ENCODE results near the gene FSTL3.
A peak's percentile ranks its signal among the peaks of the same experiment; 100 is the strongest.
"Not testable (repeated sequence)": the region's sequence is repeated elsewhere in the genome, so short reads cannot be mapped to it uniquely, and the experiment has no call there.

The FSTL3 gene

GRCh38 chr19:661427-662196 lies 14.6 kb upstream of the FSTL3 start:
- DNase-seq: peak; percentile 88

- DNase-seq: peak; percentile 83
Measured at GRCh38 chr19:662207-662961, 13.8 kb upstream of the FSTL3 start.

DNA sequence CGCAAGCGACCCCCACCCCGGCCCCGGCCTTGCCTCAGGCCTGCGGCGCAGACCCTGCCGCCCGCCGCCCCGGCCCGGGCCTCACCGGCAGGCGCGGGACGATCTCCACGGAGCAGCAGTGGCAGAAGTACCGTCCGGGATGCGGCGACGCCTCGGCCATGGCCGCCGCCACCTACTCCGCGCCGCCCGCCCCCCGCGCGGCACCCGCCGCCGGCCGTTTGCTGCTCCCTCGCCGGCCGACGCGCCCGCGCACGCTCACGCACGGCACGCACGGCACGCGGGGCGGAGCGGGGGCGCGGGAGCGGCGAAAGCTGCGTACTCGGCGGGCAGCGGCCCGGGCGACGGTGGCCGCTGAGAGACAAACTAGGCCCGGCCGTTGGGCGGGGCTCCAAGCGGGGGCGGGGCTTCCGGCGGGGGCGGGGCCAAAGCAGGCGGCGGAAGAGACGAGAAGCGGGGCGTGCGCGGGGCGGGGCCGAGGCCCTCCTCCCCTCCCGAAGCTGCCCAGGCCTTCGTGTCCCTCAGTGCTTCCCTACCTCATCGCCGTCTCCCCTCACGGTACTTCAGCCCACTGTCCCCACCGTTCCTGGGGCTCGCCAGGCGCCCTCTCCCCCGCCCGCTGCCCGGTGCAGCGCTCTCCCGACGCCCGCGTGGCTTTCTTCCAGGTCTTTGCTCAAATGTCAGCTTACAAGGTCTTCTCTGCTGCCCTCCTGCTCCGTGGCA lies 13.1 kb upstream of the FSTL3 start, which contains the start of gene RNF126:
RNF126 (minus strand) TSS at position 253 of the 720 bp plus-strand sequence; CDS start at position 160, 93 bp downstream.
- DNase-seq: peak; percentile 96

- DNase-seq: no peak
Measured at GRCh38 chr19:663682-664117, 12.5 kb upstream of the FSTL3 start.

- DNase-seq: peak; percentile 90
Measured at GRCh38 chr19:664913-665443, 11.2 kb upstream of the FSTL3 start.

- not testable (repeated sequence) for DNase-seq
Measured at GRCh38 chr19:666985-667573, 9.1 kb upstream of the FSTL3 start.

GRCh38 chr19:668675-669434 lies 7.3 kb upstream of the FSTL3 start:
- DNase-seq: peak; percentile 89

DNA sequence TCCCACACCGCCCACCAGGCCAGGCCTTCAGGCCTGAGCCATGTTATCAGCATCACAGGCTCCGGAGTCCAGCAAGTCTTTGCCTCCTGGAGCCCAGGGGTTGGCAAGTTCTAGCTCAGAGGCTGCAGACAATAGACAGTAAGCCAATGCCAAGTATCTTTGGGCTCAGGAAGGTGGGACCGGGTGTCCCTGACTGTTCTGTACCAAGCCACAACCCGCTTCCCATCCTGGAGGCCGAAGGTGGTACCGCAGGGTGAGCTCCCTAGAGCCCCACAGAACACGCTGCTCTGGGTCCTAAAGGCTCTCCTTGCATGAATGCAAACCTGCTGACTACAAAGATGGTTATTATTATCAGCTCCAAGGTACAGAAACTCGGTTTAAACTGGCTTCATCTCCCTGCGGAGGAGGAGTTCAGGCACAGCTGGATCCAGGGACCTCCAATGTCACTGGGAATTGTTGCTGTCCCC lies 5.5 kb upstream of the FSTL3 start:
- DNase-seq: peak; percentile 67

- DNase-seq: no peak
Measured at GRCh38 chr19:674282-675151, 1.7 kb upstream of the FSTL3 start.

DNA sequence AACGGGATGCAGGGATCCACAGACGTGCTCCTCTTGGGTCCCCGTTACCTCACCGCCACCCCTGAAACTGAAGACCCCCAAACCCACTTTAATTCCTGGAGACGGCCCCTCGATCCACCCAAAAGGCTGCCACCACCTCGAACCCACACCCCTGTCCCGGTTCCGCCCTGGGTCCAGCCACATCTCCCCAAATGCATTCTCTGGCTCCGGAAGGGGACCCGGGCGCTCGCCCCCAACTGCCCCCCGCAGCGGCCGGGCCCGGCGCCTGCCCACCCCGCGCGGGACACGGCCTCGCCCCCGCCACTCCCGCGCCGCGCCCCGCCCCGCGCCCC lies 219 bp upstream of the FSTL3 start:
- no peak for DNase-seq

- no peak for DNase-seq
Measured at GRCh38 chr19:677201-677600, 1.0 kb downstream of the FSTL3 start.

DNA sequence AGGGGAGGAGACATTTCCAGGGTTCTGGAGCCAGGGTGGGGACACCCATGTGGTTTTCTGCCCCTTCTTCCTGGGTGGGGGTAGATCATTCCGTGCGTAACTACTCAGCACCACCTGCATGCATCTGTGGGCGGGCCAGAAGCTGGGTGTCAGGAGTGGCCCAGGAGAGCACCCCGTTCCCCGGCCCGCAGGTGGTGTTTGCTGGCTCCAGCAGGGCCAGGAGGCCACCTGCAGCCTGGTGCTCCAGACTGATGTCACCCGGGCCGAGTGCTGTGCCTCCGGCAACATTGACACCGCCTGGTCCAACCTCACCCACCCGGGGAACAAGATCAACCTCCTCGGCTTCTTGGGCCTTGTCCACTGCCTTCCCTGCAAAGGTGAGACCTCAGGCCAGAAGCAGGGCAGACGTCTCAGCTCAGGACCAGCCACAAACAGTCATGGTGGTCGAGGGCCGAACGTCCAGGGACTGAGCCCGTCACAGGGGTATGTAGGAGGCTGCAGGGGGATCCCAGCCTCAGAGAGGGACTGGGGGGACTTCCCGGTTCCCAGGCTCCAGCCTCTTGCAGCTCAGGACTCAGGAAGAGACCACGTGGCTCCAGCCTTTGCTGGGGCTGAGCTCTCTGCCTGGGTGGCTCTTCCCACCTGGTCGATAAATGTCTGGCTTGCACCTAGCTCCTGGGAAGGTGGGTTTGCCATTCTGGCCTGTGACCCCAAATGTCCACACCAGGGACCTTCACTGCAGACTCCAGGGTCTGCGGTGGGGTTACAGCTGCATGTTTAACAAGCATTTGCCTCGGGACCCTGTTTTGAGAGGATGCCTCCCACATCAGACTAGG lies 1.6 kb downstream of the FSTL3 start:
- DNase-seq: no peak

GRCh38 chr19:678791-679388 lies 2.7 kb downstream of the FSTL3 start:
- no peak for DNase-seq

DNA sequence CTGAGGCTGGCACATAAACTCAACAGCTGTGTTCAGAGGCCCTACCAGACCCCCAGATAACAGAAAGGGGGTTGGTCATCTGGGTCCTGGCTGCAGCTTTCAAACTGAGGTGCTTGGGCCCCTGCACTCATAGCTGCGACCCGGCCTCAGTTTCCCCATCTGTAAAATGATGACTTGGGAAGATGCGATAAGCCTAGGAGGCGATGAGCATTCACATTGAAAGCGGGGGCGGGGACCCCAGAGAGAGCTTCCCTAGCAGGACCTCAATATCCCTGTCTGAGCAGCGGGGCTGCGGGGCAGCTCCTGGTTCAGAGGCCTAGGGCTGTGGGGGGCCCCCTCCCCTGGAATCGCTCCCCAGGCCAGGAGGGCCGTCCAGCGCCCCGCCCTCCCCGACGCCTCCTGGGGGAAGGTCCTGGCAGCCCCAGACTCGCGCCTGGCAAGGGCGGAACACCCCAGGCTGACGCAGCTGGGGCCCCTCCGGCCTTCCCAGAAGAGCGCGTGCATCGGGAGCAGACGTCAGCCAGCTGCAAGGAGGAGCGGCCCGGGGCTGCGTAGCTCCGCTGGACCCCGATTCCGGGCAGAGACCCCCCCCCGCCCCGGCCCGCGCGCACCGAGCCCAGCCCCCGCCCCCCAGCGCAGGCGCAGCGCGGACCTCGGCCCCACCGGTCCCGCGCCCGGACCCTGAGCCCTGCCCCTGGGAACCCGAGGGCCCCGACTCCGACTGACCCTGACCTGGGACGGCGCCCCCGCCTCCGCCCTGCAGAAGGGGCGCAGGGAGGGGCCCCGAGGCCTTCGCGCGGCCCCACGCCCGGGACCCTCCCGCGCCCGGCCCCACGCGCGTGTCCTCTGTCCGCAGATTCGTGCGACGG lies 3.5 kb downstream of the FSTL3 start:
- DNase-seq: peak; percentile 72

GRCh38 chr19:680287-681028 lies 4.3 kb downstream of the FSTL3 start:
- peak; percentile 99 for DNase-seq

DNA sequence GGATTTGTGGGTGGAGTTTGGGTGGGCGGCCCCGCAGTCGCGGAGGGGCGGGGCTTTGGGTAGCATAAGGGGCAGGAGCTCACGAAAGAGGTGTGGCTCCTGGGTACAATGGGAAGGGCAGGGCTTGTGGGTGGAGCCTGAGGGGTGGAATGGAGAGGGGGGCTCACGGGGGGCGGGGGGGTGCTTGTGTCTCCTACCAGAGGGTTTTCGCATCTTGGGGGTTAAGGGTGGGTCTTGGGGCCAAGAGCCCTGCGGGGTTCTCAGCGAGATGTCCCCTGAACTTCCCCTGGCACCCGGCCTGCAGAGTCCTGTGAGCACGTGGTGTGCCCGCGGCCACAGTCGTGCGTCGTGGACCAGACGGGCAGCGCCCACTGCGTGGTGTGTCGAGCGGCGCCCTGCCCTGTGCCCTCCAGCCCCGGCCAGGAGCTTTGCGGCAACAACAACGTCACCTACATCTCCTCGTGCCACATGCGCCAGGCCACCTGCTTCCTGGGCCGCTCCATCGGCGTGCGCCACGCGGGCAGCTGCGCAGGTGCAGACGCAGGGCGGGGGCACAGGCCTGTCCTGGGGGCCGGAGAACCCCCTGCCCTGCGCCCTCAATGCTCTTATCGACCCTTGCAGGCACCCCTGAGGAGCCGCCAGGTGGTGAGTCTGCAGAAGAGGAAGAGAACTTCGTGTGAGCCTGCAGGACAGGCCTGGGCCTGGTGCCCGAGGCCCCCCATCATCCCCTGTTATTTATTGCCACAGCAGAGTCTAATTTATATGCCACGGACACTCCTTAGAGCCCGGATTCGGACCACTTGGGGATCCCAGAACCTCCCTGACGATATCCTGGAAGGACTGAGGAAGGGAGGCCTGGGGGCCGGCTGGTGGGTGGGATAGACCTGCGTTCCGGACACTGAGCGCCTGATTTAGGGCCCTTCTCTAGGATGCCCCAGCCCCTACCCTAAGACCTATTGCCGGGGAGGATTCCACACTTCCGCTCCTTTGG lies 5.1 kb downstream of the FSTL3 start:
- DNase-seq: peak; percentile 85

All from hematopoietic multipotent progenitor cell treated with erythropoietin and hydrocortisone succinate and interleukin-3 and kit ligand, for 4 days (in vitro differentiated cells).